ENCODE results near the gene CCDC34.

GRCh38 chr11:27328614-27329013 is 34.4 kb downstream of the CCDC34 start:
- no peak for TF ChIP-seq POLR2A (IDR thresholded peaks at IDR 0.05; ENCODE audit: low read length)
- TF ChIP-seq GATA1 (IDR thresholded peaks at IDR 0.05; ENCODE audit: low read depth, low read length) = no peak

Measured in erythroblast (primary cell).